ENCODE data around the gene DAPK2. TPM values are rescaled to one million over a fixed set of nuclear protein-coding genes. Genes with fewer than 3 reads are reported as not detected.

DAPK2 gene
- total RNA-seq, 6 experiments from 2014 or later, result 2.1 to 5.7 (median 5.1) TPM

GRCh38 chr15:63858448-63858847 is 187.8 kb downstream of the DAPK2 start:
- H3K36me3 Mint-ChIP-seq (ENCODE audit: low read depth), result no peaks in the 10 kb centered on the region
- no peak for DNase-seq
- peaks cover 44% of the 10 kb centered on the region for H3K4me1 Mint-ChIP-seq (ENCODE audit: low read depth)
- H3K27ac Mint-ChIP-seq, result peak overlapping the region; percentile 92
- H3K9me3 Mint-ChIP-seq, result no peaks in the 10 kb centered on the region
- peak overlapping the region; percentile 65 for H3K4me3 Mint-ChIP-seq
- no peak for TF ChIP-seq CTCF (IDR thresholded peaks at IDR 0.05)
- H3K27me3 Mint-ChIP-seq (ENCODE audit: insufficient read depth), result peaks cover 2% of the 10 kb centered on the region; the same call in 1 of the 2 replicates

GRCh38 chr15:63857461-63857856 is 188.8 kb downstream of the DAPK2 start:
- Mint-ChIP-seq H3K4me3 (peak overlapping the region; percentile 55), H3K27me3 (ENCODE audit: insufficient read depth) (peaks cover 2% of the 10 kb centered on the region; the same call in 1 of the 2 replicates), H3K36me3 (ENCODE audit: low read depth) (no peaks in the 10 kb centered on the region), H3K9me3 (no peaks in the 10 kb centered on the region), H3K4me1 (ENCODE audit: low read depth) (peaks cover 44% of the 10 kb centered on the region), H3K27ac (peak overlapping the region; percentile 92)
- DNase-seq, result no peak
- no peak for TF ChIP-seq CTCF (IDR thresholded peaks at IDR 0.05)

Small RNAs within 50 kb of the gene (microRNA-seq; reads per million reads assigned to microRNA genes)
- not detected for gene MIR422A

Other genes starting within 250 kb of the DAPK2 start
- 10 to 100 TPM; 29.1 to 54.8 (median 36.8) TPM for gene HERC1, start 212.5 kb downstream of the DAPK2 start, total RNA-seq (2021; fragmentation: NEBNext Ultra II Directional; extraction: Animal tissue kit (Norgen Biotek cat#: 25700))
- 10 to 100 TPM; 46.5 to 61.1 (median 53.2) TPM for gene CIAO2A, start 47.4 kb upstream of the DAPK2 start, total RNA-seq (2021; fragmentation: NEBNext Ultra II Directional; extraction: Animal tissue kit (Norgen Biotek cat#: 25700))
- 100 to 1,000 TPM in 1 of 6 experiments, 10 to 100 TPM in 5; 87.4 to 102 (median 96.1) TPM for gene SNX1, start 49.5 kb upstream of the DAPK2 start, total RNA-seq (2021; fragmentation: NEBNext Ultra II Directional; extraction: Animal tissue kit (Norgen Biotek cat#: 25700))
- gene SNX22, start 105.2 kb upstream of the DAPK2 start, total RNA-seq (2021; fragmentation: NEBNext Ultra II Directional; extraction: Animal tissue kit (Norgen Biotek cat#: 25700)), result under 1 TPM in 4 of 6 experiments, not detected in 2; 0.07 to 0.21 (median 0.14) TPM
- 1,000 to 10,000 TPM; 1,000 to 1,254 (median 1,048) TPM for gene PPIB, start 116.5 kb upstream of the DAPK2 start, total RNA-seq (2021; fragmentation: NEBNext Ultra II Directional; extraction: Animal tissue kit (Norgen Biotek cat#: 25700))

Measured in HFFc6 (cell line).